ENCODE results near the gene PRKG1. TPM values are rescaled to one million over a fixed set of nuclear protein-coding genes. Genes with fewer than 3 reads are reported as not detected.
"Not testable (repeated sequence)": the region's sequence is repeated elsewhere in the genome, so short reads cannot be mapped to it uniquely, and the experiment has no call there.

PRKG1 gene
- total and polyA plus RNA-seq, 12 donors, result 3.8 to 48.1 (median 29.9) TPM

DNA sequence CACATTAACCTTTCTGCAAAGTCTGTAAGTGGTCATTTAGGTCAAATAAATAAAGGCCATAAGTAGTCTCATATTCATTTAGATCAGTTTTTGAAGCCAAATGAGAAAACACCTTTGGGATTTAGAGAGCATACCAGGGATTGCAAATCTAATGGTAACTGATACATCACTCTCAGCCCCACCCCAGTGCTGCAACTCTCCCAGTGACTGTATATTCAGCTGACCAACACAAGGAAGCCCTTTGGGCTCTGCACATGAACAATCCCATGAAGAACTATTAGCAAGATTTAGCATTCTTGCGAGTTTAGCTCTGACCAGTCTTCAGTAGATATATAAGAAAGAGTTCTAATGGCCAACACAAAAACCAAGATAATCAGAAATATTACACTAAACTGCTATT is 372.8 kb downstream of the PRKG1 start:
- no peak overlapping the region for H3K4me3 ChIP-seq
- H3K9me3 ChIP-seq, result no peaks in the 10 kb centered on the region
- 93 to 97% methylated on average over 1 of the region's 1 CpG for WGBS, 2 donors
- ATAC-seq (no peak), DNase-seq (no peak)
- H3K4me1 ChIP-seq, result peaks cover 0 to 9% (median 0%) of the 10 kb centered on the region in 9 donors
- H3K27me3 ChIP-seq, result no peaks in the 10 kb centered on the region
- H3K27ac ChIP-seq, result no peak overlapping the region
- no peaks in the 10 kb centered on the region for H3K36me3 ChIP-seq
- TF ChIP-seq, protein P1, sequence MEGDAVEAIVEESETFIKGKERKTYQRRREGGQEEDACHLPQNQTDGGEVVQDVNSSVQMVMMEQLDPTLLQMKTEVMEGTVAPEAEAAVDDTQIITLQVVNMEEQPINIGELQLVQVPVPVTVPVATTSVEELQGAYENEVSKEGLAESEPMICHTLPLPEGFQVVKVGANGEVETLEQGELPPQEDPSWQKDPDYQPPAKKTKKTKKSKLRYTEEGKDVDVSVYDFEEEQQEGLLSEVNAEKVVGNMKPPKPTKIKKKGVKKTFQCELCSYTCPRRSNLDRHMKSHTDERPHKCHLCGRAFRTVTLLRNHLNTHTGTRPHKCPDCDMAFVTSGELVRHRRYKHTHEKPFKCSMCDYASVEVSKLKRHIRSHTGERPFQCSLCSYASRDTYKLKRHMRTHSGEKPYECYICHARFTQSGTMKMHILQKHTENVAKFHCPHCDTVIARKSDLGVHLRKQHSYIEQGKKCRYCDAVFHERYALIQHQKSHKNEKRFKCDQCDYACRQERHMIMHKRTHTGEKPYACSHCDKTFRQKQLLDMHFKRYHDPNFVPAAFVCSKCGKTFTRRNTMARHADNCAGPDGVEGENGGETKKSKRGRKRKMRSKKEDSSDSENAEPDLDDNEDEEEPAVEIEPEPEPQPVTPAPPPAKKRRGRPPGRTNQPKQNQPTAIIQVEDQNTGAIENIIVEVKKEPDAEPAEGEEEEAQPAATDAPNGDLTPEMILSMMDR (IDR thresholded peaks at IDR 0.05), result no peak
- intact Hi-C loops (cut with DNase I), result no loop called here

- DNase-seq; H3K27ac ChIP-seq; ATAC-seq; H3K4me3 ChIP-seq; H3K27me3 ChIP-seq; H3K36me3 ChIP-seq; intact Hi-C loops (cut with DNase I): not testable (repeated sequence)
- Histone ChIP-seq H3K4me1 (peaks cover 0 to 14% (median 5%) of the 10 kb centered on the region in 9 donors), H3K9me3 (peaks cover 0 to 26% (median 7%) of the 10 kb centered on the region in 11 donors)
- 79 to 85% methylated on average over 3 of the region's 3 CpGs for WGBS, 2 donors
Measured at GRCh38 chr10:51455762-51456161, 381.5 kb downstream of the PRKG1 start.

GRCh38 chr10:51459476-51459875 is 385.2 kb downstream of the PRKG1 start:
- WGBS, 2 donors, result 32 to 35% methylated on average over 1 of the region's 1 CpG
- intact Hi-C loops (cut with DNase I), result no loop called here

DNA sequence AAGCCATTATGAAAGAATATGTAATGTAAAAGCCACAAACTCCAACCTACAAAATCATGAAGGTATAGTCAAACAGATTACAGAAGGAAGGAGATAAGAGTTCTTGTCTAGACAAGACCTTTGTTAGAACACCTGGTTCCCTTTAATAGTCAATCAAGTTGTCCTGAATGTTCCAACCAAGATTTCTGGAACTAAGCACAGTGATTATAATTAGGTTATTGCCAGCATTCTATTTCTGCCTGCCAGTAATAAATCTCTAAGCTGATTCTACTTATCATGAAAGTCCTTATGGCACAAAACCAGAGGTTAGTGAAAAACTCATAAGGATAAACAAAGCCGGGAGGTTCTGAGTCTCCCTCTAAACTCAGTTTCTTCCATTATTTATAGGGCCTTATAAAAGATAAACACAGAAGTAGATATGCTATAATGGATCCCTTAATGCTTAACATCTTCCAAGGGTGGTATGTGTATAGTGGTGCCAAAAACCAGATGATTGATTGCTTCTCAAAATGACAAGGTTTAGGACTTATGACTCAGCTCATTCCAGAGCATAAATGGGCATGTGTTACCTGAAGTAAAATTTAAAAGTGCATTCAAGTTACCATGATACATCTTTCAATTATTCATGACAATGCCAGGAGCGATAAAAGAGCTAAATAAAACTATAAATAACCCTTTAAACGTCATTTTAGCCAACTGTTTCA is 387.9 kb downstream of the PRKG1 start:
- DNase-seq, result no peak

More at GRCh38 chr10:51459476-51459875, 385.2 kb downstream of the PRKG1 start:
- DNase-seq (no peak), ATAC-seq (no peak)
- H3K4me3 ChIP-seq, result no peak overlapping the region
- peaks cover 0 to 17% (median 7%) of the 10 kb centered on the region in 11 donors for H3K9me3 ChIP-seq
- no peaks in the 10 kb centered on the region for H3K27me3 ChIP-seq
- TF ChIP-seq, protein P1 (IDR thresholded peaks at IDR 0.05), result no peak
- H3K4me1 ChIP-seq, result peaks cover 0 to 38% (median 20%) of the 10 kb centered on the region in 9 donors
- H3K27ac ChIP-seq, result no peak overlapping the region
- no peaks in the 10 kb centered on the region for H3K36me3 ChIP-seq

More for the DNA sequence above, 387.9 kb downstream of the PRKG1 start:
- ATAC-seq, result peak in 5 of 8 donors; percentile 37 to 71 (median 69)
- peaks cover 0 to 49% (median 27%) of the 10 kb centered on the region in 9 donors for H3K4me1 ChIP-seq
- H3K27me3 ChIP-seq, result no peaks in the 10 kb centered on the region
- H3K27ac ChIP-seq, result peak overlapping the region in 5 of 10 donors; percentile 0 to 49 (median 35)
- 32 to 34% methylated on average over 3 of the region's 3 CpGs for WGBS, 2 donors
- TF ChIP-seq, protein P1 (IDR thresholded peaks at IDR 0.05), result no peak
- intact Hi-C loops (cut with DNase I), result no loop called here
- H3K36me3 ChIP-seq, result no peaks in the 10 kb centered on the region
- no peaks in the 10 kb centered on the region for H3K9me3 ChIP-seq
- H3K4me3 ChIP-seq, result no peak overlapping the region
